HG03520 (cell line): ENCODE results near the gene PGA5.
"Not testable (repeated sequence)": the region's sequence is repeated elsewhere in the genome, so short reads cannot be mapped to it uniquely, and the experiment has no call there.

Source experiments
- ATAC-seq: cut with Tn5 transposase; IDR thresholded peaks from one replicate; pipeline ENCODE4 v1.9.1; 2021; ENCODE audit warnings: mild to moderate bottlenecking, moderate library complexity; ENCODE audit not compliant: unreplicated experiment

The PGA5 gene

DNA sequence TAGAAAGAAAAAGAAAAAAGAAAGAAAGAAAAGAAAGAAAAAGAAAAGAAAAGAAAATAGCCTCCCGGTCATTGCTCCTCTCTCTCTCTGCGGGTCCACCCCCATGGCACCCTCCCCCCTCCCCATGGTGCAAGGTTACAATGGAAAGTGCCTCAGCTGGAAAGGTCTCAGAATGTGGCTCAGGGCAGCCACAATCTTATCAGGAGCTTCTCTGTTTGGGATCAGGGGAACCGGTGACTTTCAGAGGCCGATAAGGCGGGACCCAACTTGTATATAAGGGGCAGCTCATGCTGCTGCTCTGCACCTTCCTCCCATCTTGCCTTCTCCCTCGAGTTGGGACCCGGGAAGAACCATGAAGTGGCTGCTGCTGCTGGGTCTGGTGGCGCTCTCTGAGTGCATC is at the start of gene PGA5:
Gene PGA5, plus strand, starts transcription at position 301 of the 400 bp plus-strand sequence. Its CDS starts 52 bp downstream, at position 353.
- not testable (repeated sequence) for ATAC-seq

DNA sequence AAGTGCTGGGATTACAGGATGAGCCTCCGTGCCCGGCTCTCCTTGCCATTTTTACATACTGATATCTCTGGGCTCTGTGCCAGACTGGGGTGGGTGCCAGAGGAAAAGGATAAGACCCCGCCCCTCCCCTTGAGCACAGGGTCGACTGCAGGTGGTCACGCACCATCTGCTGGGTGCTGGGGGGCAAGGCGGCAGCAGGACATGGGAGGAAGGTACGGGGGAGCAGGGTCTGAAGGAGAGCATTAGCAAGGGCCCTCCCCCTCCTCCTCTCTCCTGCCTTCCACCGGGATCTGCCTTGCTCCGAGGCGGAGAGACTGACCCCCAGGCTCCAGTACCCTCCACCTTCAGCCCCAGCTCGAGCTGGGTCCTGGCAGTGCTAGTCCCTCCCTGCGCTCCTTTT is 47.4 kb upstream of the PGA5 start:
- ATAC-seq, result no peak

- no peak for ATAC-seq
Measured at GRCh38 chr11:61194169-61194671, 46.8 kb upstream of the PGA5 start.

DNA sequence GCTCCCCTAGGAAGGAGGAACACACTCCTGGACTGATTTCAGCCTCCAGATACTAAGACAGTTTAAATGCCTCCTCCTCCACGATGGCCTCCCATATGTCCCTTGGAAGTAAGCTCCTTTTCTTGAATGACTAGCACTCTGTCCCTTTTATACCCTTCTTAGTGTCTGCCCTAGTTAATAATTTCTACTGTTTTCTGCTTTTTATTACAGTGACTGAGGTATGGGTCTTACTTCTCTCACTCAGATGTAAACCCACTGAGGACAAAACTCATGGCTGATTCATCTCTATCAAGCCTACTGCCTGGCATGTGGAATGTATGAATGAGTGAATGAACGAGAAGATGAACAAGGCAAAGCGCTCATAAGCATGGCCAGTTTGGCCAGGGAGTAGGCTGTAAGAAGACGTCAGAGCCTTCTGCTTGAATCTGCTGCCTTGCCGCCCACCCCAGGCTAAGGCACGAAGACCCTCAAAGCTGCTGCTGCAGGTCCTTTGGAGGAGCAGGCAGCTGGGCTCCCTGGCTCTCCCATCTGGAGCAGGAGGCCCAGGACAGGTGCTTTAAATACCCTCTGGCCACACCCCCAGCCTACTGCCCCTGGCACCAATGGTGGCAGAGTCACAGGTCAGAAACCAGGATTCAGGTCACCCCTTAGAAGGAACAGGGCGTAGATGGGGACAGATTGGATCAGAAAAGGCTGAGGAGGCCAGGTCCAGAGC is 45.8 kb upstream of the PGA5 start:
- ATAC-seq, result no peak

GRCh38 chr11:61195719-61196118 is 45.3 kb upstream of the PGA5 start:
- ATAC-seq, result no peak

- ATAC-seq, result no peak
Measured at GRCh38 chr11:61198361-61198760, 42.6 kb upstream of the PGA5 start.

- no peak for ATAC-seq
Measured at GRCh38 chr11:61198948-61199523, 41.9 kb upstream of the PGA5 start.

GRCh38 chr11:61201476-61201875 is 39.5 kb upstream of the PGA5 start:
- no peak for ATAC-seq

DNA sequence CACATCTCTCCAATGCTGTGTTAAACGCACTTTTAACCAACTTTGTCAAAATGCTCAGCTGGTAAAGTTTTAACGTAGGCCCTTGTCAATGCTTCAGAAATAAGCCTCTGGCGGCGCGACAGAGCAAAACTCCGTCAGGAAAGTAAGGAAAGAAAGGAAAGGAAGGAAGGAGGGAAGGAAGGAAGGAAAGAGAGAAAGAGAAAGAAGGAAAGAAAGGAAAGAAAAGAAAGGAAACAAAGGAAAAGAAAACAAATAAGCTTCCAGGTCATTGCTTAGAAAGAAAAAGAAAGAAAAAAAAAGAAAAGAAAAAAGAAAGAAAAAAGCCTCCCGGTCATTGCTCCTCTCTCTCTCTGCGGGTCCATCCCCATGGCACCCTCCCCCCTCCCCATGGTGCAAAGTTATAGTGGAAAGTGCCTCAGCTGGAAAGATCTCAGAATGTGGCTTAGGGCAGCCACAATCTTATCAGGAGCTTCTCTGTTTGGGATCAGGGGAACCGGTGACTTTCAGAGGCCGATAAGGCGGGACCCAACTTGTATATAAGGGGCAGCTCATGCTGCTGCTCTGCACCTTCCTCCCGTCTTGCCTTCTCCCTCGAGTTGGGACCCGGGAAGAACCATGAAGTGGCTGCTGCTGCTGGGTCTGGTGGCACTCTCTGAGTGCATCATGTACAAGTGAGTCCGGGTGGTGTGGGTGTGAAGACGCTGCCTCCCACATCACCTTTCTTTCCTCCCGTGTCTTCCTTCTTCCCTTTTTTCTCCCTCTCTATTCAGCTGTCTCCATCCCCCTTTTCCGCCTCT is 37.8 kb upstream of the PGA5 start, which contains the start of gene PGA3:
Gene PGA3, plus strand, starts transcription at position 566 of the 797 bp plus-strand sequence. Its CDS starts 50 bp downstream, at position 616.
- ATAC-seq, result not testable (repeated sequence)

DNA sequence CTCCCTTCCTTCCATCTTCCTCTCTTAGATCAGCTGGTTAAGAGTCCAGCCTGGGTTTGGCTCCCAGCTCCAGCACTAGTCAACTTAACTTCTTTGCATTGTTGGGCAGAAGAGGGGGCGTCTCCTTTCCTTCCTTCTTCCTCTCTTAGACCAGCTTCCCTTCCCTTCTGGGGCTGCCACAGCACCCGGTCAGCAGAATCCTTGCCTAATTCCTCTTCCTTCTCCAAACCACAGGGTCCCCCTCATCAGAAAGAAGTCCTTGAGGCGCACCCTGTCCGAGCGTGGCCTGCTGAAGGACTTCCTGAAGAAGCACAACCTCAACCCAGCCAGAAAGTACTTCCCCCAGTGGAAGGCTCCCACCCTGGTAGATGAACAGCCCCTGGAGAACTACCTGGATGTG is 37.1 kb upstream of the PGA5 start:
- not testable (repeated sequence) for ATAC-seq

DNA sequence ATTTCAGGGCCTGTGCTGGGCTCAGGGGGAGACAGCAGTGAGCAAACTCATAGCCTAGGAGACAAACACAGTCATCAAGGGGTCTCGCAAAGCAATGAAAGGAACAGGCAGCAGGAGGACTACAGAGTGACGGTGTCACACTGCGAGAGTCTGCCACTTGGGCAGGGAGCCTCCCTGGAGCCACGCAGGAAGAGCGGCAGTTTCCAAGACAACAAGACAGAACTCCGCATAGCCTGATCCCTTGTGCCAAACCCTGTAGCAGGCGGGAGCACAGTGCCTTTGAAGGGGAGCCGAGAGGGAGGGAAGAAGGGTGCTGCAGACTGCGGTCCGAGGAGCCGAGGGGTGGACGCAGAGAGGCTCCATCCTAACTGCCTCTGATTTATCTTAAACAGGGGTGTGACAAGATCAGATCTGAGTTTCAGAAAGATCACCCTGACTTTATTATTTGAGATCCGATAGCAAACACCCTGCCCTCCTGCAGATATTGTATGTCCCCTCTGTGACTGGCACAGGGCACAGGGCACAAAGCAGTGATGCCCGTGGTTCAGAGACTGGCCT is 36.4 kb upstream of the PGA5 start:
- ATAC-seq, result not testable (repeated sequence)

- ATAC-seq, result not testable (repeated sequence)
Measured at GRCh38 chr11:61207636-61208310, 33.2 kb upstream of the PGA5 start.

DNA sequence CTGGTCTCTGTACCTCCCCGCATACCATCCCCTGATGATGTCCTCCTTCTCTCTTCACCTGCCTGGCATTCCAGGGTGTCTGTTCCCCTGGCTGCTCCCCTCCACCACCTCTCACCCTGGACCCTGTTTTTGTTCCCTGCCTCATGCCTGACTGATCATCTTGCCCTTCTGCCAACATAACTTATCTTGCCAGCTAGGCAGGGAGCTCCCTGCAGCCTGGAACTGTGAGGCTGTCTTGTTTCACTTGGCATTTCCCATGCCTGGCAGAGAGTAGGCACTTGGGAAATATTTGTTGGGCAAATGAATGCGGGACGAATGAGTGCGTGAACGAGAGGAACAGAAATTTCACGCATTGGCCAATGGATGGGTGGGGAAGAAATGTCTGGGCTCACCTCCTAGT is 30.3 kb upstream of the PGA5 start:
- ATAC-seq, result not testable (repeated sequence)

DNA sequence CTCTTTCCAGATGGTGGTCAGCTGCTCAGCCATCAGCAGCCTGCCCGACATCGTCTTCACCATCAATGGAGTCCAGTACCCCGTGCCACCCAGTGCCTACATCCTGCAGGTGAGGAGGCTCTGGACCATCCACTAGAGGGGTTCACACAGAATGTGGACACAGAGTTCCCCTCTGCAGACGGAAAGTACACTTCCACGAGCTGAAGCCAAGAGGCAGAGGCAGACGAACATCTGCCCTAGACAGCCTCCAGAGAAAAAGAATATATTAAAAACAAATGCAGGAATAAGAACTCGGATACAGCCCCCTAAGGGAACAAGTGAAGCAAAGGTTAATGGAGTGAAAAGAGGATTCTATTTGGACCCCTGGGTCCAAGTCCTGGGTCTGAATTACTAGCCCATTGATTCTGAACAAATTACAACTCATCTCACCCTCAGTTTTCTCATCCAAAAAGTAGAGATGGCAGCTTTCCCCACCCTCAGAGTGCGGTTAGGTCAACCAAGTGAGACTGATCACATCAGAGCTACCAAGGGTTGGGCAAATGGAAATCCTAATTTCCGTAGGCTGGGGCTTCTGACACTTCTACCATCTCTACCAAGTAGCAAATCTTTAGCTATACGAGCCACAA is 29.5 kb upstream of the PGA5 start:
- ATAC-seq, result not testable (repeated sequence)

GRCh38 chr11:61212202-61212601 is 28.8 kb upstream of the PGA5 start:
- not testable (repeated sequence) for ATAC-seq

DNA sequence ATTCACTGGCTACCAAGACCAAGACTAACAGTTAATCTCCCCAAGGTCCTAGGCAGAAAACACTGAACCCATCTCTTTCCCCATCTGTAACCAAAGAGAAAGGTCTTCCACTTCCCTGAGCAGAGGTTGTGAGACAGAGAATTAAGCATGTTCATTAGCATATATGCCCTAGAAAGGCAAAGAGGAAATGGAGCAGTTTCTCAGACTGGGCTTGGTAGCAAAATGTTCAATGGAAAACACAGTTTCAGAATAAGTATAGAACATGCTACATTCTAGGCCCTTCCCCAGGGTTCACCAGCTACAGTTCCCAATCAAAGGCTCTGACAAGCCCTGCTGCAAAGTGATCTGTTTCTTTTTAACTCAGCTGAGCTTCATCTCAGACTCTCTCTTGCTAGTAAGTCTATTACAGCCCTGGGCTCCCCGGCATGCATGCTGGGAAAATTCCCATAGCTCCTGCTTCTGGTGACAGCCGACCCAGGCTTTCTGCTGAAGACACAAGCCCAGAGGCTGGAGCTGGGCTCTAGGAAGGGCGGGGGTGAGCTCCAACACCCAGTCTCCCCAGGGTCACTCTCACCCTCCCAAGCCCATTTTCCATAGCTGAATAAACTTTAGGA is 27.2 kb upstream of the PGA5 start:
- ATAC-seq, result not testable (repeated sequence)

DNA sequence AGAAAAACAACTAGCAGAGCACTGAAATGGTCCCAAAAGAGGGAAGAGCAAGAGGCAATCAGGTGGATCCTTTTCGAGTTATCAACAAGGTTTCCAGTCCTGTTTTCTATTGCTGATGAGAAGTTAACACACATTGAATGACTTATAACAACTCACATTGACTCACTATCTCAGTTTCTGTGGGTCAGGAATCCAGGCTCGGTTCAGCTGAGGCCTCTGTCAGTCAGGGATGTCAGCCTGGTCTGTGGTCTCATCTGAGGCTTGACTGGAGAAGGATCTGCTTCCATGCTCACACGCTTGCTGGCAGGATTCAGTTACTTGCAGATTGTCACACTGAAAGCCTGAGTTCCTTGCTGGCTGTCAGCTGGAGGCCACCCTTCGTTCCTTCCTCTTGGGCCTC is 22.7 kb upstream of the PGA5 start:
- not testable (repeated sequence) for ATAC-seq

DNA sequence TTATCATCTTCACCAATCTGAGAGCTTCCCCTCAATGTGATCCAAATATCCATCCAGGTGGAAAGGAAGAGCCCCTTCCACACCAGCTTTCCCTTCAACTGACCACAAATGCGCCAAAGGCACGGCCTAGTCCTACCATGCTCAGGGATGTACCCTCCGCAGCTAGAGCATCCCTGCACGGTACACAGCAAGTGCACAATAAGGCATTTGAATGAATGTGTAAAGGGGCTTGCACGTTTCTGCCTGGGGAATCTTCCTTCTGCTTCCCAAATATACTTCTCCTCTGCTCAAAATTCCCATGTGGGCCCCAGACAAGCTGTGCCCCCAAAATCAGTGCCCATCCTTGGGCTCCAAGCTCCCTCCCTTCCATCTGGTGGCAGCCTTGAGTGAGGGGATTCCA is 22.0 kb upstream of the PGA5 start:
- not testable (repeated sequence) for ATAC-seq

- ATAC-seq, result not testable (repeated sequence)
Measured at GRCh38 chr11:61222047-61222446, 18.9 kb upstream of the PGA5 start, which contains the start of gene PGA4. TSS of gene PGA4 (plus strand) at chr11:61222347. CDS start at chr11:61222401, 54 bp downstream.
